Activated T-helper 1 cell treated with anti-CD3 and anti-CD28 coated beads, Interleukin-12 subunit alpha, Interleukin-12 subunit beta, Interleukin-2, Interleukin-4 antibody, amounts not matched to agents 30 ng/mL and 10 ng/mL and 1 ng/mL, durations not matched to agents 14 hours and 24 hours and 36 hours (primary cell): Measurements from ENCODE around the gene CLNK. TPM values are rescaled to one million over a fixed set of nuclear protein-coding genes. Genes with fewer than 3 reads are reported as not detected.

ENCODE experiments used
- DNase-seq: peaks from one replicate; pipeline ENCODE4 v3.0.0; 2021; ENCODE audit warnings: low spot score
- H3K27ac Mint-ChIP-seq: one replicate; pipeline ENCODE4 v1.8.0; 2021; ENCODE audit warnings: mild to moderate bottlenecking, mixed read lengths
- H3K27me3 Mint-ChIP-seq: one replicate; pipeline ENCODE4 v1.8.0; 2022; ENCODE audit warnings: mild to moderate bottlenecking, moderate library complexity, mixed read lengths; ENCODE audit not compliant: insufficient read depth
- H3K36me3 Mint-ChIP-seq: one replicate; pipeline ENCODE4 v1.8.0; 2021; ENCODE audit warnings: low read depth, mixed read lengths
- H3K4me1 Mint-ChIP-seq: one replicate; pipeline ENCODE4 v1.8.0; 2021; ENCODE audit warnings: low read depth, mixed read lengths
- H3K4me3 Mint-ChIP-seq: one replicate; pipeline ENCODE4 v1.8.0; 2021; ENCODE audit warnings: mild to moderate bottlenecking, moderate library complexity, mixed read lengths
- H3K9me3 Mint-ChIP-seq: one replicate; pipeline ENCODE4 v1.8.0; 2021; ENCODE audit warnings: mixed read lengths
- intact Hi-C: fragments of 100-400 bp; cut with micrococcal nuclease; formaldehyde crosslinking; loops from one replicate; pipeline ENCODE4 v1.15.1; 2024
- total RNA-seq: library from RNA; stranded (reverse); gene quantifications from 2 replicates; pipeline ENCODE4 v1.2.3, GENCODE V29; 2022

CLNK gene
- total RNA-seq, 1 donor from 2014 or later, result 0.57 TPM

- intact Hi-C loops, result loop anchor here (1.0 to 2.0 kb wide), 4 partner anchors 15 to 555 kb away; partner anchors contain the start of gene WDR1
- H3K27ac Mint-ChIP-seq, result peak overlapping the region; percentile 78
Measured at GRCh38 chr4:10671799-10672198, 12.8 kb downstream of the CLNK start.

GRCh38 chr4:10671366-10671765 is 13.2 kb downstream of the CLNK start:
- Mint-ChIP-seq H3K9me3 (peaks cover 8% of the 10 kb centered on the region), H3K36me3 (peaks cover 3% of the 10 kb centered on the region), H3K4me3 (peak overlapping the region; percentile 40), H3K27me3 (no peaks in the 10 kb centered on the region), H3K4me1 (peaks cover 35% of the 10 kb centered on the region), H3K27ac (peak overlapping the region; percentile 78)
- peak; percentile 42 for DNase-seq
- intact Hi-C loops, result loop anchor here (1.0 to 2.0 kb wide), 4 partner anchors 15 to 555 kb away; partner anchors contain the start of gene WDR1

More at GRCh38 chr4:10671799-10672198, 12.8 kb downstream of the CLNK start:
- H3K9me3 Mint-ChIP-seq, result peaks cover 12% of the 10 kb centered on the region
- H3K4me1 Mint-ChIP-seq, result peaks cover 39% of the 10 kb centered on the region
- no peak for DNase-seq
- H3K4me3 Mint-ChIP-seq, result peak overlapping the region; percentile 40
- H3K36me3 Mint-ChIP-seq, result peaks cover 3% of the 10 kb centered on the region
- H3K27me3 Mint-ChIP-seq, result no peaks in the 10 kb centered on the region

GRCh38 chr4:10670321-10670720 is 14.2 kb downstream of the CLNK start:
- no peak overlapping the region for H3K27ac Mint-ChIP-seq
- H3K4me3 Mint-ChIP-seq, result no peak overlapping the region
- H3K36me3 Mint-ChIP-seq, result peaks cover 3% of the 10 kb centered on the region
- no peaks in the 10 kb centered on the region for H3K27me3 Mint-ChIP-seq
- H3K4me1 Mint-ChIP-seq, result peaks cover 30% of the 10 kb centered on the region
- no peak for DNase-seq
- intact Hi-C loops, result loop anchor here (2.0 kb wide), 2 partner anchors 52 to 554 kb away; partner anchors contain the start of gene WDR1
- H3K9me3 Mint-ChIP-seq, result peaks cover 8% of the 10 kb centered on the region

GRCh38 chr4:10667701-10668326 is 16.8 kb downstream of the CLNK start:
- Mint-ChIP-seq H3K4me1 (peaks cover 25% of the 10 kb centered on the region), H3K36me3 (peaks cover 3% of the 10 kb centered on the region)

GRCh38 chr4:10666616-10667015 is 18.0 kb downstream of the CLNK start:
- no peak overlapping the region for H3K27ac Mint-ChIP-seq
- H3K27me3 Mint-ChIP-seq, result peaks cover 4% of the 10 kb centered on the region
- peaks cover 3% of the 10 kb centered on the region for H3K36me3 Mint-ChIP-seq

More at GRCh38 chr4:10667701-10668326, 16.8 kb downstream of the CLNK start:
- Mint-ChIP-seq H3K9me3 (peaks cover 4% of the 10 kb centered on the region), H3K27ac (no peak overlapping the region), H3K4me3 (no peak overlapping the region), H3K27me3 (peaks cover 4% of the 10 kb centered on the region)
- DNase-seq, result no peak
- intact Hi-C loops, result no loop called here

GRCh38 chr4:10664408-10664807 is 20.2 kb downstream of the CLNK start:
- intact Hi-C loops, result no loop called here
- H3K4me3 Mint-ChIP-seq, result no peak overlapping the region
- DNase-seq, result no peak

More at GRCh38 chr4:10666616-10667015, 18.0 kb downstream of the CLNK start:
- intact Hi-C loops, result no loop called here
- peaks cover 13% of the 10 kb centered on the region for H3K4me1 Mint-ChIP-seq
- peaks cover under 1% of the 10 kb centered on the region for H3K9me3 Mint-ChIP-seq
- DNase-seq, result no peak
- no peak overlapping the region for H3K4me3 Mint-ChIP-seq

GRCh38 chr4:10662937-10663336 is 21.6 kb downstream of the CLNK start:
- Mint-ChIP-seq H3K4me3 (no peak overlapping the region), H3K4me1 (peaks cover 21% of the 10 kb centered on the region)
- intact Hi-C loops, result no loop called here

More at GRCh38 chr4:10664408-10664807, 20.2 kb downstream of the CLNK start:
- H3K27me3 Mint-ChIP-seq, result peaks cover 4% of the 10 kb centered on the region
- H3K9me3 Mint-ChIP-seq, result no peaks in the 10 kb centered on the region
- H3K27ac Mint-ChIP-seq, result no peak overlapping the region
- H3K4me1 Mint-ChIP-seq, result peaks cover 13% of the 10 kb centered on the region
- peaks cover 3% of the 10 kb centered on the region for H3K36me3 Mint-ChIP-seq

GRCh38 chr4:10661047-10661446 is 23.5 kb downstream of the CLNK start:
- Mint-ChIP-seq H3K9me3 (no peaks in the 10 kb centered on the region), H3K27ac (no peak overlapping the region), H3K36me3 (no peaks in the 10 kb centered on the region), H3K4me1 (peaks cover 40% of the 10 kb centered on the region), H3K27me3 (peaks cover 4% of the 10 kb centered on the region), H3K4me3 (no peak overlapping the region)
- intact Hi-C loops, result no loop called here
- DNase-seq, result no peak

More at GRCh38 chr4:10662937-10663336, 21.6 kb downstream of the CLNK start:
- DNase-seq, result no peak
- Mint-ChIP-seq H3K27ac (no peak overlapping the region), H3K27me3 (peaks cover 4% of the 10 kb centered on the region), H3K36me3 (no peaks in the 10 kb centered on the region), H3K9me3 (no peaks in the 10 kb centered on the region)

GRCh38 chr4:10659251-10659650 is 25.3 kb downstream of the CLNK start:
- no peak overlapping the region for H3K27ac Mint-ChIP-seq
- no peaks in the 10 kb centered on the region for H3K36me3 Mint-ChIP-seq
- H3K9me3 Mint-ChIP-seq, result no peaks in the 10 kb centered on the region
- intact Hi-C loops, result loop anchor here (5.0 kb wide), 1 partner anchor 202 kb away; the partner anchor contains the start of gene ZNF518B
- DNase-seq, result no peak
- H3K4me3 Mint-ChIP-seq, result no peak overlapping the region
- peaks cover 4% of the 10 kb centered on the region for H3K27me3 Mint-ChIP-seq
- peaks cover 46% of the 10 kb centered on the region for H3K4me1 Mint-ChIP-seq

- Mint-ChIP-seq H3K4me3 (peak overlapping the region; percentile 48), H3K9me3 (no peaks in the 10 kb centered on the region), H3K27ac (peak overlapping the region; percentile 81)
Measured at GRCh38 chr4:10656988-10657387, 27.6 kb downstream of the CLNK start.

GRCh38 chr4:10656420-10656819 is 28.1 kb downstream of the CLNK start:
- no peaks in the 10 kb centered on the region for H3K9me3 Mint-ChIP-seq
- DNase-seq, result no peak
- H3K27ac Mint-ChIP-seq, result peak overlapping the region; percentile 86
- intact Hi-C loops, result loop anchor here (1.0 to 5.0 kb wide), 7 partner anchors 15 to 550 kb away; partner anchors contain the start of gene ZNF518B
- H3K4me3 Mint-ChIP-seq, result no peak overlapping the region
- no peaks in the 10 kb centered on the region for H3K27me3 Mint-ChIP-seq
- H3K4me1 Mint-ChIP-seq, result peaks cover 43% of the 10 kb centered on the region
- no peaks in the 10 kb centered on the region for H3K36me3 Mint-ChIP-seq

More at GRCh38 chr4:10656988-10657387, 27.6 kb downstream of the CLNK start:
- DNase-seq, result no peak
- Mint-ChIP-seq H3K36me3 (no peaks in the 10 kb centered on the region), H3K4me1 (peaks cover 43% of the 10 kb centered on the region), H3K27me3 (no peaks in the 10 kb centered on the region)
- intact Hi-C loops, result loop anchor here (1.0 to 5.0 kb wide), 7 partner anchors 14 to 551 kb away; partner anchors contain the start of gene ZNF518B

GRCh38 chr4:10655968-10656367 is 28.6 kb downstream of the CLNK start:
- no peak for DNase-seq

GRCh38 chr4:10648479-10648878 is 36.1 kb downstream of the CLNK start:
- DNase-seq, result no peak
- no peak overlapping the region for H3K27ac Mint-ChIP-seq
- no peaks in the 10 kb centered on the region for H3K27me3 Mint-ChIP-seq
- intact Hi-C loops, result no loop called here
- H3K9me3 Mint-ChIP-seq, result peaks cover 7% of the 10 kb centered on the region
- no peaks in the 10 kb centered on the region for H3K4me1 Mint-ChIP-seq
- no peaks in the 10 kb centered on the region for H3K36me3 Mint-ChIP-seq
- no peak overlapping the region for H3K4me3 Mint-ChIP-seq

More at GRCh38 chr4:10655968-10656367, 28.6 kb downstream of the CLNK start:
- intact Hi-C loops, result loop anchor here (1.0 to 5.0 kb wide), 7 partner anchors 15 to 550 kb away; partner anchors contain the start of gene ZNF518B
- Mint-ChIP-seq H3K4me3 (peak overlapping the region; percentile 35), H3K36me3 (no peaks in the 10 kb centered on the region), H3K9me3 (no peaks in the 10 kb centered on the region), H3K4me1 (peaks cover 43% of the 10 kb centered on the region), H3K27ac (peak overlapping the region; percentile 86), H3K27me3 (no peaks in the 10 kb centered on the region)
